OCI-LY3 (cell line): ENCODE measurements around the gene CYTIP.
"Not testable (repeated sequence)": the region's sequence is repeated elsewhere in the genome, so short reads cannot be mapped to it uniquely, and the experiment has no call there.

ENCODE experiments used
- EZH2phosphoT487 ChIP-seq: fragments of 200-600 bp; shearing (Covaris generic); IDR thresholded peaks from 2 replicates; pipeline ENCODE4 v1.6.1; 2018; ENCODE audit warnings: antibody characterized with exemption, mixed run types, low read depth
- TF ChIP-seq, protein P1 (sequence below): fragments of 200-600, 300-600 bp; sonication (generic); IDR thresholded peaks from 2 replicates; pipeline ENCODE4 v1.5.1; 2014; ENCODE audit warnings: antibody characterized with exemption, low read length, low read depth

DNA sequence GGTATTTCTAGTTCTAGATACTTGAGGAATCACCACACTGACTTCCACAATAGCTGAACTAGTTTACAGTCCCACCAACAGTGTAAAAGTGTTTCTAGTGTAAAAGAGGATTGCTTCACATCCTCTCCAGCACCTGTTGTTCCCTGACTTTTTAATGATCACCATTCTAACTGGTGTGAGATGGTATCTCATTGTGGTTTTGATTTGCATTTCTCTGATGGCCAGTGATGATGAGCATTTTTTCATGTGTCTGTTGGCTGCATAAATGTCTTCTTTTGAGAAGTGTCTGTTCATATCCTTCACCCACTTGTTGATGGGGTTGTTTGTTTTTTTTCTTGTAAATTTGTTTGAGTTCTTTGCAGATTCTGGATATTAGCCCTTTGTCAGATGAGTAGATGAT is 38.5 kb downstream of the CYTIP start:
- TF ChIP-seq, protein P1, sequence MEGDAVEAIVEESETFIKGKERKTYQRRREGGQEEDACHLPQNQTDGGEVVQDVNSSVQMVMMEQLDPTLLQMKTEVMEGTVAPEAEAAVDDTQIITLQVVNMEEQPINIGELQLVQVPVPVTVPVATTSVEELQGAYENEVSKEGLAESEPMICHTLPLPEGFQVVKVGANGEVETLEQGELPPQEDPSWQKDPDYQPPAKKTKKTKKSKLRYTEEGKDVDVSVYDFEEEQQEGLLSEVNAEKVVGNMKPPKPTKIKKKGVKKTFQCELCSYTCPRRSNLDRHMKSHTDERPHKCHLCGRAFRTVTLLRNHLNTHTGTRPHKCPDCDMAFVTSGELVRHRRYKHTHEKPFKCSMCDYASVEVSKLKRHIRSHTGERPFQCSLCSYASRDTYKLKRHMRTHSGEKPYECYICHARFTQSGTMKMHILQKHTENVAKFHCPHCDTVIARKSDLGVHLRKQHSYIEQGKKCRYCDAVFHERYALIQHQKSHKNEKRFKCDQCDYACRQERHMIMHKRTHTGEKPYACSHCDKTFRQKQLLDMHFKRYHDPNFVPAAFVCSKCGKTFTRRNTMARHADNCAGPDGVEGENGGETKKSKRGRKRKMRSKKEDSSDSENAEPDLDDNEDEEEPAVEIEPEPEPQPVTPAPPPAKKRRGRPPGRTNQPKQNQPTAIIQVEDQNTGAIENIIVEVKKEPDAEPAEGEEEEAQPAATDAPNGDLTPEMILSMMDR = not testable (repeated sequence)
- not testable (repeated sequence) for TF ChIP-seq EZH2phosphoT487
